ENCODE results near the gene CD22.
"Not testable (repeated sequence)": the region's sequence is repeated elsewhere in the genome, so short reads cannot be mapped to it uniquely, and the experiment has no call there.

DNA sequence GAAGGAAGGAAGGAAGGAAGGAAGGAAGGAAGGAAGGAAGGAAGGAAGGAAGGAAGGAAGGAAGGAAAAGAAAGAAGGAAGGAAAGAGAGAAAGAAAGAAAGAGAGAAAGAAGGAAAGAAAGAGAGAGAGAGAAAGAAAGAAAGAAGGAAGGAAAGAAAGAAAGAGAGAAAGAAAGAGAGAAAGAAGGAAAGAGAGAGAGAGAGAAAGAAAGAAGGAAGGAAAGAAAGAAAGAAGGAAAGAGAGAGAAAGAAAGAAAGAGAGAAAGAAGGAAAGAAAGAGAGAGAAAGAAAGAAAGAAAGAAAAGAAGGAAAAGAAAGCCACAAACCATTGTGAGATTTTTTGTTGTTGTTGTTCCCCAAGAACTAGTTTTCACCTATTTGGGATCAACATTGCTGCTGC, 45.0 kb downstream of the CD22 start:
- TF ChIP-seq, protein P1, sequence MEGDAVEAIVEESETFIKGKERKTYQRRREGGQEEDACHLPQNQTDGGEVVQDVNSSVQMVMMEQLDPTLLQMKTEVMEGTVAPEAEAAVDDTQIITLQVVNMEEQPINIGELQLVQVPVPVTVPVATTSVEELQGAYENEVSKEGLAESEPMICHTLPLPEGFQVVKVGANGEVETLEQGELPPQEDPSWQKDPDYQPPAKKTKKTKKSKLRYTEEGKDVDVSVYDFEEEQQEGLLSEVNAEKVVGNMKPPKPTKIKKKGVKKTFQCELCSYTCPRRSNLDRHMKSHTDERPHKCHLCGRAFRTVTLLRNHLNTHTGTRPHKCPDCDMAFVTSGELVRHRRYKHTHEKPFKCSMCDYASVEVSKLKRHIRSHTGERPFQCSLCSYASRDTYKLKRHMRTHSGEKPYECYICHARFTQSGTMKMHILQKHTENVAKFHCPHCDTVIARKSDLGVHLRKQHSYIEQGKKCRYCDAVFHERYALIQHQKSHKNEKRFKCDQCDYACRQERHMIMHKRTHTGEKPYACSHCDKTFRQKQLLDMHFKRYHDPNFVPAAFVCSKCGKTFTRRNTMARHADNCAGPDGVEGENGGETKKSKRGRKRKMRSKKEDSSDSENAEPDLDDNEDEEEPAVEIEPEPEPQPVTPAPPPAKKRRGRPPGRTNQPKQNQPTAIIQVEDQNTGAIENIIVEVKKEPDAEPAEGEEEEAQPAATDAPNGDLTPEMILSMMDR (conservative IDR thresholded peaks at IDR 0.05; ENCODE audit: low read depth, low read length): not testable (repeated sequence)
- not testable (repeated sequence) for TF ChIP-seq EZH2 (IDR thresholded peaks at IDR 0.05; ENCODE audit: borderline replicate concordance, low read depth, low read length, poor library complexity, severe bottlenecking)
